NCI-H128 (cell line): ENCODE measurements around the gene ANG.

ENCODE experiments used
- DNase-seq: peaks from one replicate; lab custom pipeline; 2025; ENCODE audit not compliant: unreplicated experiment; lab: John Stamatoyannopoulos, UW

ANG gene

DNA sequence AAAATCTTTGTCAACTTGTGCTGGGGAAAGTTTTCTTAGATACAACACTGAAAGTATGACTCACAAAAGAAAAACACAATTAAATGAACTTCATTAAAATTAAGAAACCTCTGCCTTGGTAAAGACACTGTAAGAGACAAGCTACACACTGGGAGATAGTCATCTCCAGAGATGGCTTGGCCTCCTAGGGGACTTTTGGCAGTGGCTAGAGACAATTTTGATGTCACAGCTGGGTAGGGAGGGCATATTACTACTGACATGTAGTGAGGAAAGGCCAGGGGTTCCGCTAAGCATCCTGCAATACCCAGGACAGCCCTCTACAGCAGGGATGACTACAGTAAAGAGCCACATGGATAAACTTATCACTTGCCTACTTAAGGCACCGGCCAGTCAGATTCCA lies 12.9 kb upstream of the ANG start:
- no peak for DNase-seq

DNA sequence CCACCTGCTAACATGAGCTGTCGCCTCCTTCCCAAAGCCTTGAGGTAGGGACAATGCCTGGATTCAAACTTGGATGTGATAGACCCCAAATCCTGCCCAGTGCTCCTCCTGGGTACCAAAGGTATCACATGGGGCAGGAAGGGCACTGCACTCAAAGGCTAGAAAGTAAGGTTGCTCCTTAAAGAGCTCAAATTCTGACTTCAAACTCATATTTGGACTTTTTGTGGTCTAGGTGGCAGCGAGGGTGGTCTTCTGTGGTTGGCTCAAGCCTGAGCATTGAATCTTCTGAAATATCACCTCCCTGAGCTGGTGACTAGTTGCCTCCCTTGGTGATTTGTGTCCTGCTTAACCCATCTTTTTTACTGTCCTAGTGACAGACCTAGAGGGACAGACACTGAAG lies 12.5 kb upstream of the ANG start:
- no peak for DNase-seq

DNA sequence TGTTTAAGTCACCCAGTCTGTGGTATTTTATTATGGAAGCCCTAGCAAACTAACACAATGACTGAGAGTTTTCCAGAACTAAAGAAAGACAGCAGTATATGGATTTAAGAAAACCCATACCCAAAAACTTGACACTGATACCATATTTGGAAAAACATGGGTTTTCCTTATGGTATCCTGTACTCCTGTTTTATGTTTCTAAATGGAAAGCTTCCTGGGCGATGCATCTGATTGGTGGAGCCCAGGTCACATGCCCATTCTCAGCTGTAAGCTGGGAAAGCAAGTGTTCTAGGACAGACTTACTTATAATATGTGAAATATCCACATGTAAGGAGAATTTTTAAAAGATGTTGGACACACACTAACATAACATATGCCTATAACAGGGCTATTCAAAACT lies 8.7 kb upstream of the ANG start:
- no peak for DNase-seq

DNA sequence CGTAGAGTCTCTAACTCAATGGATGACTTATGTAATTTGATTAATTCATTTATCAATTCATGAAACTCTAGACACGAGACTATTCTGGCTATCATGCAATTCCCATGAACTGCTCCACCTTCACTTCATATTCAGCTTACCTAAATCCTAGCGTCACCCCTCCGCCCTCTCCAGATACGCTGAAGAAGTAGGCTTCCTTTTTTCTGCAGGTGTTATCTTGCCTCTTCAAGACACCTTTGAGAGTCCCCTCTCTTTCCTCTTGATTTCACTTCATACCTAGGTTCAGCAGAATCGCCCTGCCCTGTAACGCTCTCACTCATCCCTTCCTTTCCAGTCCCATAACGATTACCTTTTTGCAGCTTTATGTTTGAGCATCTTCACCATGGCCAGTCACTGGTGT lies 8.2 kb upstream of the ANG start:
- DNase-seq: no peak

DNA sequence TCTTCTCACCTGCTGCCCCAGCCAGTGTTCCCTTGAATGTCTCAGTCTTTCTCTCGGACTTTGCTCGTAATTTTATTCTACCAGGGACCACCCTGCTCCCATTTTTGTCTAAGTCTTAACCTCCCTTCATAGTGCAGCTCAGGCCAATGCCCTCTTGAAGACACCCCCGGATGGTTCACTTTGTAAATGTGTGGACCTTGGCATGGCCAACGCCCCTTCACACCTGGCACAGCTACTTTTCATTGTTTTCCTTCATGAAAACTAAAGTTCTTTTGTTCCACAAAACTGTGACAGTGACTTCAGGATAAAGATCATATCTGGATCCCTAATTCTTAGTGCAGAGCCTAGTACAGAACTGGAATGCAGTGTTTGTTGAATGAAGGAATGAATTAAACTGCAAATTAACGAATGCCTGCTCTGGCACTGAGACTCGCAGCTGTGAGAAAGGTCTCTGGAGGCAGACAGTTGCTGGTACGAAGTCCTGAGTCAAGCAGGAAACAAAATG lies 7.7 kb upstream of the ANG start:
- no peak for DNase-seq

DNA sequence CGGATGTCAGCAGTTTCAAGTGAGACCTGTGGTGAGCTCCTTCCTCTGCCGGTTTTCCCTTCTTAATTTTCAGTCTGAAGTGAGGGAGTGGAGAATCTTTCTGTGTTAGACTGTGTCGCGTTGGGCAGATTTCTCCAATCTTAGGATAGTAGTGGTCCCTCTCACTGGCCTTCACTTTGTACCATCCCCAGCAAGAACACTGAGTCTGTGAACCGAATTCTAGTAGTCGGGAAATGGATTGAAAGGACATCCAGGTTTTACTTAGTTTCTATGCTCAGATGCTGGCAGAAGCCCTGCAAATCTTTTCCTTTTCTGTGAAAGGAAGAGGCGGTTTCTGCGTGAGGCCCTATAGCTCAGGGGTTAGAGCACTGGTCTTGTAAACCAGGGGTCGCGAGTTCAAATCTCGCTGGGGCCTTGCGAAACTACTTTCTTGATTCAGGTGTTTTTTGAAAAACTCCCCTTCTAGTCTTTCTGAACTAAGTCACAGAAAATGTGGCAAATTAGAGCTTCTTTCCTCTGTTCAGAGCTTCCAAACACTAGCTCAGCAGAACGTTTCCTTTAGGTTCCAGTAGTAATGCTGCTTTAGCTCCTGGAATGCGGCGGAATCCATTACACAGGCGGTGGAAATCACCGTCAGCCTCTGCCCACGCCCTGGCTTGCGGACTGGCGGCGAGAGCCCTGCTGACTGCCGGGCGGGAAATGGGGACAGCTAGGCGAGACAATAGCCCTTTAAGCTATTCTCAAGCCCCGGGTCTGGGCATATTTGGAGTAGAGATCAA lies 7.0 kb upstream of the ANG start:
- DNase-seq: no peak

DNA sequence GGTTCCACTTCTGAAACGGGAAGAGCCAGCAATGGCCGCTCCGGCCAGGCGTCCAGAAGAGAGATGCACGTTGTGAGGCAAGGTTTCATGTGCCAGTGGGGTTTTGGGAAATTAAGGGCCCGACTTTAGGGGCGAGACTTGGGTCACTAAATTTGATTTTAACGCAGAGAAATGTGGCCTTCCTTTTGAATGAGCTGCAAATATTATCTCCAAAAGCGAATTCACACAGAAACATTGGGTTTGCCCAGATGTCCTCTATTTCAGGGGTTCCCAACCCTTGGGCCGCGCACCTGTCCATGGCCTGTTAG lies 6.5 kb upstream of the ANG start:
- no peak for DNase-seq

DNA sequence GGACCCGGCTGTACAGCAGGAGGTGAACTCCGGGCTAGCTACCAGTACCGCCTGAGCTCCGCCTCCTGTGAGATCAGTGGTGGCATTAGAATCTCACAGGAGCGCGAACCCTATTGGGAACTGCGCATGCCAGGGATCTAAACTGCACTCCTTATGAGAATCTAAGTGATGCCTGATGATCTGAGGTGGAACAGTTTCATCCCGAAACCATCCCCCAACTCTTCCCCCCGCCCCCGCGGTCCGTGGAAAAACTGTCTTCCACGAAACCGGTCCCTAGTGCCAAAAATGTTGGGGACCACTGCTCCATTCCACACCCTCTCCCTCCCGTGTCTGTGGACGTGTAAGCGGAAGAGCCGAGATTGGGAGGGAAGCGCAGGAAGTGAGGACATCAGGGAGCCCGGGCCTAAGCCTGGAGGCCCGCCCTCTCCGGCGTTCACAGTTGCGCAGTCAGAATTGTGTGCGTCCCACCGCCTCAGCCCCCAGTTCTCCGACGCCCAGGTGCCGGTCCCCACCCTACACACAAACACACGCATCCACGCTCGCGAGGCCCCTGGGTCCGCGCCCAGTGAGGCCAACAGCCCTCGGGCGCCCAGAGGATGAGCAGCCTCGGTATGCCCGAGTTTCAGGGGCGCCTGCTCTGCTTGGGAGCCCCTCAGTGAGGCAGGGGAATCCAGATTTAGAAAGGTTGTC lies 6.0 kb upstream of the ANG start:
- DNase-seq: no peak

DNA sequence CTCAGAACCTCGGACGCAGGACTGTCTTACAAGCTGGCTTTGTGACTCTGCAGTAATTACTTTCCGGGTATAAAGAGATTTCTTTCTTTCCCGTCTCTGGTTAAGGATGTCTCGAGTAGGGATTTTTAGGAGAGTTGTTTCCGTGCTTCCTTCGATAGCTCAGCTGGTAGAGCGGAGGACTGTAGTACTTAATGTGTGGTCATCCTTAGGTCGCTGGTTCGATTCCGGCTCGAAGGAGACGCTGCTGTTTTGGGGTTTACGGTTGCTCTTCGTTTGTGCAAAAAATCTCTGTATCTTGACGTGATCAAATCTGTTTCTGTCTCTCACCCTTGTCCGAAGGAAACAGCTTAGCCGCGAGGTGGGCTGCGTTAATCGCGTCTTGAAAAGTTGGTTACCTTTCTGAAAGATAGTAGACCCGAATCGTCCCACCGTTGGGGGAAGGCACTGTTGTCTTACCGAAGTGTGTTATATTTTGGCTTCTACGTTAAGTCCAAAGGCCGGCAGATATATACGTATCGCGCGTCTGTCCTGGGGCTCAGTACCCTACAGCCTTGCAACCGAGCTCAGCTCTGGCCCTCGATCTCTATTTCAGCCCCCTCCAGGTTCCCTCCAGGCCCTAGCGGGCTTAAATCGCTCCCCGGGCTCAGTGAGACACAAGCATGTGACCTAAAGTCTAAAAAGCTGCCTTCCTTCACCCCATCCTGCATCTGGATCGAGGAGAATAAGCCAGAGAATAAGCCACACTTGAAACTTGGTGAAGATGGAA lies 5.3 kb upstream of the ANG start:
- DNase-seq: no peak

DNA sequence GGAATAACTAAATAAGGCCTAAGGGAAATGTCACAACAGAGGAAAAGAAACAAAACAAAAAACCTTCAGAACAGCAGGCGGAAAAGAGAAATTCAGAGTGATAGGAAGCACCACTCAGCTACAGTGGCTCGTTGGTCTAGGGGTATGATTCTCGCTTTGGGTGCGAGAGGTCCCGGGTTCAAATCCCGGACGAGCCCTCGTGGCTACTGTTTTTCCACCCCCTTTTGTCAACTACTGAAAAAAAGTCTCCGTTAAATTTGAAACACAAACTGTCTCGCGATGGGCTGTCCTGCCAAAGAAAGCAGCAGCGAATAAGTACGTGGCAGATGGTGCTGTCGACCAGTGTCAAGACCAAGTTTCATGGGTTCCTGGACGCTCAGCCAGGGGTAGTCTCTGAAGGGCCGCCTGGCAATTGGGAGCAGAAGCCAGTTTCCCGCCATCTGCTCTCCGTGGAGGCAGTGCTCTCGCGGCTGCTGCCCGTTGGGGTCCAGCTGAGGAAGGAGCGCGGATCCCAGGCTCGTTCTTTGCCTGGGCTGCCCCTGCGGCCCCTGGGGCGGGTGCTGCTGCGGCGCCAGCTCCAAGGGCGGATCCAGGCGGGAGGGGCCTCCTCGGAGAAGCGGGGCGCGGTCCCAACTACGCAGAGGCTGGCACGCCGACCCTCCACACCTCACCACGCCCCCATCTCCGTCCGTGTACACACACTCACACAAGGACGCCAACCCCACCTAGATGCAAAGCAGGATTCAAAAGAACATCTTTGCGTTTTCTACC lies 4.5 kb upstream of the ANG start, which contains the start of gene RNASE4:
TSS of gene RNASE4 (plus strand) at position 670 of the 771 bp plus-strand sequence. CDS start 14,812 bp downstream, outside the sequence.
- DNase-seq: no peak

DNA sequence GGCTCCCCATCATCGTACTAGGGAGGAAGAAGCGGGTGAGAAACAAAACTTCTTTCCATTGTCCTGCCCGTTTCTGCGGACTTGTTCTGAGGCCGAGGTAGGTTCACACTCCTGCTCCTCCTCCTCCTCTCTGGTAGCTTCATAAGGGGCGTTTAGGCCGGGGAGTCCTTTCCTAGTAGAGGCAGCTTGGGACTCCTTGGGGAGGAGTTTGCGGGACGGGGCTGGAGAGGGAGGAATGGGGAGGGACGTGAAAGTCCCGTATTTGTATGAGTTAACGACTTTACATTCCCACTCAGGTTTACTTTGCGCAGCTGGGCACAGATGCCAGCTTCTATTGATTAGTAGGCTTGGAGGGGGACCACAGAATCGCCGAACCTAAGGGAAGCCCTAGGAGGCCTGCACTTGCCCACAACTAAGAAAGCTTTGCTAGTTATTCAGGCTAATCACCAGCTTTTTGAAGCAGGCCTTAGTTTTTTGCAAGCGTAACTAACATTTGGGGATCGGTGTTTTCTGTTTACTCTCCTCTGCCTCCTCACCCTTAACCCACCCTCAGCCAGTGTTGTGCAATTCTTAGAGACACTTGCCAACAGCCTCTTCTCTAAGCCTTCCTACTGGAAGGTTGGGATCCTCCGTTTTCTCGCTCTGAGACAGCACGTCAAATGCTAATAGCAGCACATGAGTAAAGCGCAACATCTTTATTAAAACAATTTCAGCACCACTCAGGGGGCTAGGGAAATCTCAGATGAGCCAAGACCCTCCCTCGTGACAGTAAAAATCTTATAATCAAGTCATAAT lies 3.7 kb upstream of the ANG start:
- no peak for DNase-seq

DNA sequence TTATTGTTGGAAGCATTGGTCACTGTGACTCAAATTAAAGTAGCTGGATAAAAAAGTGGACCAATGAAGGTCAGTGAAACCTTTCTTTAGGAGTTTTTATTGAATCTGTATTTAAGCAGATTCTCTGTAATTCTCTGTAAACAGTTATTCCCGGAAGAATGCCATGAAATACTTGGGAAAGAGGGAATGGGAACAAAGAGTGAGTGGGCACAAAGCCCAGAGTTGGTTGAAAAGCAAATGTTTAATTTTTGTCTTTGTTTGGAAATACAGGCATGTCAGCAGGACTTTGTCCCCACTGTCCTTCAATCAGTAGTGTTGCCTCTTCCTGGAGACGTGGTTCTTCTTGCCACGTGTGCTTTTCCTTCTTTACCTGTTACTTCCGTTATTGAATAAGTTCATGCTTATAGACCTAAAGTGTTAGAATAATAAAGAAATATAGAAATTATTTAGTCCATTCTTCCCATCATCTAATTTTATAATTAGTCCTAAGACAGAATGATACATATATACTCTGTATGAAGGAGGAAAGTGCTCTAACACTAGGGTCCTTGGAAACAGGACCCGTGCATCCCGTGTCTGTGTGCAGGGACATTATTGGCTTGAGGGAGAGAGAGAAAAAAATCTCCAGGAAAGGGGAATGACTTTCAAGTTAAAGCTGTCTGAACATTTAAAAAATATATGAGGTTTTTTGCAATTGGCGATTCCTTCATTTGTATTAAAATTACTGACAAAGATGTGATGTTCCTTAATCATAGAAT lies 2.0 kb upstream of the ANG start:
- no peak for DNase-seq

DNA sequence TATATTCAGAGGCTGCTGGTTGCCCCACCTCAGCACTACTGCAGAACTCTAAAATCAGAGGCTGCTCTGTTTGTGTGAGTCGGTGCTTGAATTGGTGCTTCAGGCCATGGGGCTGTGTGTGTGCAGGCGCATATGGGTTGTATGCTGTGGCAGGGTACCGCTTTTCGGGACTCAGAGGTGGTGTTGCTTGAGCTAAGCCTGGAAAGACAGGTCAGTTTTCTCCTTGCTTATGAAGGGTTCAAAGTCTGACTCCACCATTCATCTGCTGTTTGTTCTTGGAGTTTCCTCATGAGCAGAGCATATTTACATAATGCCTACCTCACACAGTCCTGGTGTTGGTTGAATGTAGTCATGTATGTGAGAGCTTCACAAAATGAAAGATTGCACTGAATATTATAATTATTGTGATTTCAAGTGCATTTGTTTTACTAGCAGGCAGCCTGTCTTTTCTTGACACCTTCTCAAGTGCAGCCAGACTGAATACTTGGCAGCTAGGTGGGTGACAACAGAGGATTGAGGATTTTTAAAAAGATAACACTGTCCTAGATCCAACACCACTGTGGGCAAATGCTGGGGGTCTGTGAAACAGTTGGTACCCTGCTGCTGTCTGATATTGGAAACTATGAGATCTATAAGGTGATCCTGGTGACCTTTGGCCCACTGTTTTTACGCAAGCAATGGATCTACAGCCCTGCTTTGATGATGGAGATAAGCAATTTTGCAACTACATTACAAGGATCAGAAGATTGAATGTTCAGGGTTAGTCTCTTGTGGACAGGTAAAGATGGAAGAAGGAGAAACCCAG lies 1.0 kb upstream of the ANG start:
- DNase-seq: no peak

DNA sequence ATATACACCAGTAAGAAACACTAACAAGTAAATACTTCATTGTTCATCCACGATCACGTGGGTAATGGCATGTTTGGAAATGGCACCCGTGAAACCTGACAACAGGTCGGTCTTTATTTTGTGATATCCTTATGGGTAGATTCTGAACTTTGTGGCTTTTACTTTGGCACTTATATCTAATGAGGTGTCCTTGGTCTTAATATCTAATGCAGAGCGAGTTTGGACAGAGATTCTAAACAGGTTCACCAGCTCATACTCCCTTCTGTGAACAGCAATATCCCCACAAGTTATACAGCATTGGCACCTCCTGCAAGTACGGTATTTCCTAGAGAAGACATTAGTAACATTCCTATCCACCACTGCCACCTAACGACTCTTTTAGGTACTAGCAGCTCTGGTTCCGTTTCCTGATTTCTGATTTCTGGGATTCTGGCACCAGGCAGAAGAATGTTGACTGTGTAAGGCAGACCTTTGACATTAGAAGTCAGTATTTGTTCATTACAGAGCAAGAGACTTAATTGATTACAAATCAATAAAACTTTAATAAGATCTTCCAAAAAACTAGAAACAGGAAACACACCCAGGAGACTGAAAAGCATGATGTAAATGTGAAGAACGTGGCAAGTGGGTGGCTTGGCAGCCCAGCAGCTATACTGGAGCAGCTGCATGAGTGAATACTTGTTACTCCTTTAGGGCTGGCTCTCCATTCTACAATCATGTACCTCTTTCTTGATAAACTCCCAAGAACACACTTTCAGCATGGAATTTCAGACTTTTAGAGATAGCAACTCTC lies 2.5 kb downstream of the ANG start:
- no peak for DNase-seq

DNA sequence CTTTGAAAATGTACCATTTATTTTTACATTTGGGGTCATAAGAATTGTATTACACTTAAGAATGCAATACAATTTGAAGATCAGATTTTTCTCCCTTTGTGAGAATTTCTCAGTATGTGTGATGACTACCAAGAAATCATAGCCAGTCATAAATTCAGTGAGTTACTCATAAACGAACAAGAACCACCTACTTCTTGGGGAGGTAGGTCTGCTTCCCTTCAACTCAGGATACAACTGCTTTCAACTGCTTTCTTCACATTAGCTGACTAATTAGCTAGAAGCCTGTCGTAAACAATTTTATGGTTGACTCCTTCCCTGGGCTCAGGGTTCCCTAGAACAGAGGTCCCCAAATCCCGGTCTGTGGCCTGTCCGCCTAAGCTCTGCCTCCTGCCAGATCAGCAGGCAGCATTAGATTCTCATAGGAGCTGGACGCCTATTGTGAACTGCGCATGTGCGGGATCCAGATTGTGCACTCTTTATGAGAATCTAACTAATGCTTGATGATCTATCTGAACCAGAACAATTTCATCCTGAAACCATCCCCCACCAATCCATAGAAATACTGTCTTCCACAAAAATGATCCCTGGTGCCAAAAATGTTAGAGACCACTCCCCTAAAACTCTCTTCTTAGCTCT lies 3.7 kb downstream of the ANG start:
- no peak for DNase-seq

DNA sequence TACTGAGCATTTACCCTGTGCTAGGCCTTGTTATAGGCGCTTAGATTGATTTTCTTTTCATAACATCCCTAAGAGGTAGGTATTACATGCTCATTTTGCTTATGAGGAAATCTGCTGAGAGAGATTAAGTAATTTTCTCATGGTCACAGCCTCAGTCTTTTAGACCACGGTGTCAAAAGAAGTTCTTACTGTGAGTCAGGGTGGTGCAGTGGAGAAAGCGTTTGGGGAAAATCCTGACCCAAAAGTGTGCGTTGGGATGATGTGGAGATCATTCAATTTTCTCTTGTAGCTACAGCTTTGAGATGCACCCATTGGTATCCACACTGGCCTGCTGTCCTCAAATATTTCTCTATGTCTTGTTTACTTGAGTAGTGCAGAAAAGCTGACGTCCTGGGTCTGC lies 8.2 kb downstream of the ANG start:
- no peak for DNase-seq

DNA sequence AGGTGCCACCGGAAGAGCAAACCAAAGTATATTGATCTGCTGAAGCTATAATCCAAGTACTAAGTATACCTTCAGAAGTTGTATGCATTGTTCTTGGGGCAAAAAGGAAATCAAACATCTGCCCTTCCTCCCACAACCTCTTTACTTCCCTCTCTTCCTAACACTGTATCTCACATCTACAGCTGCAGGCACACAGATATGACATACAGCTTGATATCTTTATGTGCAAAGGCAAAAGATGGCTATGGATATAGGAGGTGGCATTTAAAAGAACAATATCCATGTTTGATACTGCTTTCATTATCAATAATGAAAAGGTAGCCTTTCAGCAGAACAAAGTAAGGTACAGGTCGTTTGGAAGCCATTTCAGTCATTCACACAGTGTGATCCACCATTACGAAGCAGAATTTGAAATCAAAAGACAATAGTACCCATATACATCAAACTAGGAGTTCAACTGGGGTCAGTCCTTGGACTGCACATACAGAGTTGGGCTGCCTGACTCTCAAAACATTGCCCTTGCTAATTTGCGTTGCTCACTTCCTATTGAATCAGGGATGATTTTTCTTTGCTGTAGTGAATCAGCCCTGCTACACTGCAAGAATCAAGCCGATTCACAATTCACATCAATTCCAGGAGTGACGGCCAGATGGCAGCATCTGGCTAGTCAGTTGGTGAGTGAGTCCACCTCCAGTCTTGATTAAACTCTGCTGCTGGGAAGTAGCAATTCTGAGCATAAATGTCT lies 8.9 kb downstream of the ANG start:
- DNase-seq: no peak
